Activated T-cell treated with anti-CD3 and anti-CD28 coated beads, Interleukin-2, amount 50 U/mL, for 48 hours (primary cell): Measurements from ENCODE around the gene COP1.
"Not testable (repeated sequence)": the region's sequence is repeated elsewhere in the genome, so short reads cannot be mapped to it uniquely, and the experiment has no call there.

Source experiments
- DNase-seq, 2 experiments: peaks; one replicate each; pipeline ENCODE4 v3.0.0-alpha.2; 2020

COP1 gene

DNA sequence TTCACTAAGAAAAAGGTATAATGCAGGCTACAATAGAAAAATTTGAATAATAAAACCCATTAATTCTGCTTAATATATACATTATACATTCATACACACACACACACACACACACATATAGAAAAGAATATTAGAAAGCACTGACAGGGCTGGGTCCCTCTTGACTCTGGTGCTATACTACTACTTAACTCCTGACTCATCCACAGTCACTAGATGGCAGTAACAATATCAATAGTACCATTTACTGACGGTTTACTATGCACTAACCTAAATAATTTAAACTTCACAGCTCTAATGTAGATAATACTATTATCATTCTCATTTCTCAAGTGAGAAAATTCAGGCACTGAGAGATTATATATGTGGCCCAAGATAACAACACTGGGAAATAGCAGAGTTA lies 87.5 kb downstream of the COP1 start:
- DNase-seq: no peak

DNA sequence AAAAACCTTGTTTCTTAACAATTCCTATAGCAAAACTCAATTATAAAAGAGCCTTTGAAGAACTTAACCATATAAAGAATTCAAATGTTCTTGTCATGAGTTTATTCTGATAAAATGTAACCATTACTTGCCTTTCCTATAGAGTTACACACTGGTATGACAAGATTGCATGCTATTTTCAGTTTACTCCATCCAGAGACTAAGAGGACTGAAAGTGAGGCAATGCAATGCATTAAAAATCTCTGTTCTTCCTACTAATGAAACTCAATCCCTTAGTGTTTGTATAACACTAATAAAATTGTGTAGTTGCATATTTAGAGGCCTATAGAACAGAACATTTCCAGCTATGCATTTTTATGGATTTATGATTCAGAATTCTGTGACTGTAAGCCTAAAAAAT lies 88.1 kb downstream of the COP1 start:
- no peak for DNase-seq

DNA sequence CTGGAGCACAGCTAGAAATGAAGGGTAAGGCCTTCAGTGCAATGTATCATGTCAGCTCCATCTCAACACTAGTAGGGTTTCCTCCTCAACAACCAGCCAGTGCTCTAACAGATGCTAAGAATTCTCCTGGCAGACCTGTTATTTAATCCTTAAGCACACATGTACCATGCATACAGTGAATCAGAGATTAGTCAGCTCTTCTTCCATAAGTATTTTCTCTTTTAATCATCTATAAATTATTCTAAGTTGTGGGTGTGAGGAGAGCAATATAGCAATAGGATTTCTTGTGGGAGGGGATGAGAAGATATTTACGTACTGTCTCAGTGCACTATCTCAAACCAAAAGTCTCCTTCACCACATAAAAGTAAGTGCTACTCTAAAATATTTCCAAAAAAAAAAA lies 95.3 kb downstream of the COP1 start:
- DNase-seq: no peak

DNA sequence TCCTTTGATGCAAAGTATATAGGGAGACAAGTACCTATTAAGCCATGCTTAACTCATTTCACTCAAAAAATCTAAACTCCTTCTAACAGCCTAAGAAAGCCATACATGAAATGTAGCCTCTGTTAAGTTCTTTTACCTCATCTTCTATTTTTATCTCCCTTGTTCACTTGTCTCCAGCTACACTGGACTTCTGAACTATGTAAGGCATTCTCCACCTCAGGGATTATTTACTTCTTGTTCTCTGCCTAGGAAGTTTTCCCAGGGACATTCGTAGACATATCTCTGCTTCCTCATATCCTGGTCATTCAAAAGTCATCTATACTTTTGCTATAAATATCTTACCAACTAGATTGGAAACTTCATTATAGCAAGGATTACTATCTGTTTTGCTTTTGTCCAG lies 96.9 kb downstream of the COP1 start:
- no peak for DNase-seq

DNA sequence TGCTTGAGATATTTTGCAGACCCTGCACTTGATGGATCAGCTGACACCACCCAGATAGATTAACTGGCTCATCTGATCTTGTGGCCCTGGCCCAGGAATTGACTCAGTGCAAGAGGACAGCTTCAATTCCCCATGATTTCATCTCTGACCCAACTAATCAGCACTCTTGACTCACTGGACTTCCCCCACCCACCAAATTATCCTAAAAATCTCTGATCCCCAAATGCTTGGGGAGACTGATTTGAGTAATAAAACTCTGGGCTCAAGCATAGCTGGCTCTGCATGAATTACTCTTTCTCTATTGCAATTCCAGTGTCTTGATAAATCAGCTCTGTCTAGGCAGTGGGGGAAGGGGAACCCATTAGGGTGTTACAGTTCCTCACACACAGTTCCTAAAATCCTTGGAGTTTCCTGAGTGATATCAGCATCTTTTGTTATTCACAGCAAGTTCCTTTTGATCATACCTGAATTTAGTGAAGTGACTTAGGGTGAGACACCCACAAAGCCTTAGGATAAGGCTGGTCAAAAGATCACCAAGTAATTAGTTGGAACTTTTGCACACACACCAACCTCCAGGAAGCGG lies 104.2 kb downstream of the COP1 start:
- peak; percentile 23 to 25 for DNase-seq

DNA sequence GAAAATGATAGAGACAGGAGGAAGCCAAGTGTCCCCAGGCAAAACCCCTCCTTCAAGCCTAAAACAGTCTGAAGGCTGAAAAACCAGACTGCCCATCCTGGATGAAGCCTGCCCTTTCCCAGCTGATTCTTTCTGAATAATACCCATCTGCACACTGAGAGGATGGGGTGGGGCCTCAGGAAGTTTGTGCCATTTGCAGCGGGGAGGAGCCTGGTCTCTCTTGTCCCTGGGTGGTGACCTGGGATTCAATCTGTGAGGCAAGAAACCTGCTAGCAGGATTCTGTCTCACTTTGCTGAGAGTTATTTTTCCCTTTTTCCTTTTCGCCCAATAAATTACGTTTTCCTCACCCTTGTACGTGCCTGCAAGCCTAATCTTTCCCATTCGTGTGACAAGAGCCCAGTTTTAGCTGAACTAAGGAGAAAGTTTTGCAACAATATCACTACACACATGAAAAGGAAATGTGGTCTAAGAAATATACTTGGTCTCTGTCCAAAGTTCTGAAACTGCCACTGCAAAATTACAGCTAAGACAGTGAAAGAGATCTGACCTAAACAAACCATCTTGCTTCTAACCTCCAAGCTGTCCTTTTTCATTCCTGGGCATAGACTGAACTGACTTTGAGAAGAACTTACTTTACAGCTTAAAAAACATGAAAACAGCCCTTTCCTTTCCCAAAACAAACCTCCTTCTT lies 105.0 kb downstream of the COP1 start:
- no peak for DNase-seq

DNA sequence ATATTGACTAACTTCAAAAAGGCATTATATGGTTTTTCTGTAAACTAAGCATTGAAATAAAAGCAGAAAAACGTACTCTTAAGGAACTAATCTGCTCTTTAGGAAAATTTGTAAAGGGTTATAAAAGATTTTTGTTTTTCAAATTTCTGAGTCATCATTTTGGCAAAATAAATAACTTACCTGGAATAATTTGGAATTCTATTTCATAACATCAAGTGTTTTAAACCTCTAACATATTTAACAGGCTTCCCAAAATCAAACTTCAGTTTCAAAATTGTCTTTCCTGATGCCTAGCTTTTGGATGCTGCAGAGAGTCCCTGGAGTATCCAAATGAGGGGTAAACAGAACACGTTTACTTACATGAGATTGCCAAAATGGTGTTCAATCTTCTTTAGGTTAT lies 108.5 kb downstream of the COP1 start:
- no peak for DNase-seq

DNA sequence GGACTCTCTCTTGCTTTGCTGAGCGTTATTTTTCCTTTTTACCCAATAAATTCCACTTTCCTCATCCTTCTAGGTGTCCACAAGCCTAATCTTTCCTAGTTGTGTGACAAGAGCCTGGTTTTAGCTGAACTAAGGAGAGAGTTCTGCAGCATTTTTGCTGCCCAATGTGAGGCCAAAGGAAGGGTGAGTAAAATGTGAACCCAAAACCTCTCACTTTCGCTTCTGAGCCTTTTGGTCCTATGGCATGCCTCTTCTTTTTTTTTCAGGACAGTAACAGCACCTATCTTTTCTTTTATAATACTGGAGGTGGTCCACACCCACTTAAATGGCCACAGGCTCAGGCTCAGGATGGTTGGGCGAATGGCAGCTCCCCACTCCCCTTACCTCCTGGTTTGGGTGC lies 111.1 kb downstream of the COP1 start:
- no peak for DNase-seq

DNA sequence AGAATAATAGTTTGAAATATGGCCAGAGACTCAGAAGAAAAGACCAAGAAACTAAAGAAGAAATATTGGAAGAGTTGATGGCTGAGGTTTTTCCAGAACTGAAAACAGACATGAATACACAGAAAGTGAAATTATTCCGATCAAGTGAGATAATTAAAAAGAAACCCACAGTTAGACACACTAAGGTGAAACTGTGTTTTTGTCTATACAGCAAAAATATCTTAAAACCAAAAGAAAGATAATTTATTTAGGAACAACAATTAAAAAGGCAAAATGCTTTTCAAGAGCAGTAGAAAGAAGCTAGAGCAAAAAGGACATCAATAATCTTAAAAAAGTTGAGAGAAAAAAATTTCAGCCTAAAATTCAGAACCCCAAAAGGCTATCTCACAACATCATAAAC lies 116.3 kb downstream of the COP1 start:
- no peak for DNase-seq

DNA sequence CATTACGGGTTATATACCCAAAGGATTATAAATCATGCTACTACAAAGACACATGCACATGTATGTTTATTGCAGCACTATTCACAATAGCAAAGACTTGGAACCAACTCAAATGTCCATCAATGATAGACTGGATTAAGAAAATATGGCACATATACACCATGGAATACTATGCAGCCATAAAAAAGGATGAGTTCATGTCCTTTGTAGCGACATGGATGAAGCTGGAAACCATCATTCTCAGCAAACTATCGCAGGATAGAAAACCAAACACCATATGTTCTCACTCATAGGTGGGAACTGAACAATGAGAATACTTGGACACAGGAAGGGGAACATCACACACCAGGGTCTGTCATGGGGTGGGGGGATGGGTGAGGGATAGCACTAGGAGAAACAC lies 119.3 kb downstream of the COP1 start:
- DNase-seq: not testable (repeated sequence)

DNA sequence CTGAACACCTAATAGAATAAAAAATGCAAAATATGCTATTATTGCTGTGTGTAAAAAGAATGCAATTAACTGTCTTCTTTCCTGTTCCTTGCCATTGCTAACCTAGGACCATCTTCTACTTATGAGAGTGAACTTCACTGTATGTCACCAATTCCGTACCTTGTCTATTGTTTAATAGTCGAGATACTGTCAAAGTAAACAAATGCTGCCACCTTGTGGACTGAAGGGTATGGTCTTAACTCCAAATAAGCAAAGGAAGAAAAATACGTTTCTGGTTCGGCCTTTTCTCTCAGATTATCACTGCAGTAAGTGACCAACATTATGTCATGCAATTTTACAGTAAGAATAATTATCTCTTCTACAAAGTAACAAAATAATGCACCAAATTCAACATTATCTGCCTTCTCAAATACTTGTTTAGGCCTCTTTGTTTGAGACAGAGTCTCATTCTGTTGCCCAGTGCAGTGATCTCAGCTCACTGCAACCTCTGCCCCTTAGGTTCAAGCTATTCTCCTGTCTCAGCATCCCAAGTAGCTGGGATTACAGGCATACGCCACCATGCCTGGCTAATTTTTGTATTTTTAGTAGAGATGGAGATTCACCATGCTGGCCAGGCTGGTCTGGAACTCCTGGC lies 133.4 kb downstream of the COP1 start:
- no peak for DNase-seq

DNA sequence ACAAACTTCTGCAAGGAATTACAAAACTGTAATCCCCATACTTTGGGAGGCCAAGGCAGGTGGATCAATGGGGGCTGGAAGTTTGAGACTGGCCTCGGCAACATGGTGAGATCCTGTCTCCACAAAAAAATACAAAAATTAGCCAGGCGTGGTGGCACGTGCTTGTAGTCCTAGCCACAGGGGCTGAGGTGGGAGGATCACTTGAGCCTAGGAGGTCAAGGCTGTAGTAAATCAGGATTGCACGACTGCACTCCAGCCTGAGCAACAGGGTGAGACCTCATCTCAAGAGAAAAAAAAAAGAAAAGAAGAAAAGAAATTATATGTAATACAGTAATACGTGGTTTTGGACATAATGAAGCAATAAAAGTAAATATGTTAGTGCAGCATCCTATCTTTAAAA lies 138.2 kb downstream of the COP1 start:
- no peak for DNase-seq

DNA sequence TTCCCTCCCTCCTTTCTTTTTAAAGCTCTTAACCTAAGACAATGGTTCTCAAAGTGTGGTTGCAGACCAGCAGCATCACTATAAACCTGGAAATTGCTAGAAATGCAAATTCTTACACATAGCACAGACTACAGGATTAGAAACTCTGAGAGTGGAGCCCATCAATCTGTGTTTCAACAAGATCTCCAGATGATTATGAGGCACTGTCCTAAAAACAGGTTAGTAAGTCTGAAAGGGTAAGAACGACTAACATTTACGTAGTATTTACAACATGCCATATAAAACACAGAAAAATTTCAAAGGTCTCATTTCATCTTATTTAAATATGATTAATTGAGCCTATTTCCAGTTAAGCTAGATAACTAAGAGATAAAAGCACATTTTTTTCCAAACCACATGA lies 138.8 kb downstream of the COP1 start:
- no peak for DNase-seq

DNA sequence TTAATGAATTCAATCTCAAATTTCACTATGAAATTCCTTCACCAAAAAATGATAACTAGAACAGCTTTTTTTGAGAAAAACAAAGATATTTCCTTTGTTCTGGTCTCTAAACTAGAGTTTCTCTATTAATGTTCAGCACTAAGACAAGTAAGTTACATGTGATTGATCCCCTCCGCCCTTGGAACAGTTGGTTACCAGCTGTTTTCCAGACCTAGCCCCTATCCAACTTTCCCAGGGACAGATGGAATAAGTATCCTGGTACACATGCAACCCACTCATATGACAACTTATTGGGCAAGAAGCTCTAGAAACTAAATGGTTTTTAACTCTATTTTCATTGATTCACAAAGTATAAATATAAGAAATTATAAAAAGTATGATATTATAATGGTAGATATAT lies 140.4 kb downstream of the COP1 start:
- DNase-seq: no peak

DNA sequence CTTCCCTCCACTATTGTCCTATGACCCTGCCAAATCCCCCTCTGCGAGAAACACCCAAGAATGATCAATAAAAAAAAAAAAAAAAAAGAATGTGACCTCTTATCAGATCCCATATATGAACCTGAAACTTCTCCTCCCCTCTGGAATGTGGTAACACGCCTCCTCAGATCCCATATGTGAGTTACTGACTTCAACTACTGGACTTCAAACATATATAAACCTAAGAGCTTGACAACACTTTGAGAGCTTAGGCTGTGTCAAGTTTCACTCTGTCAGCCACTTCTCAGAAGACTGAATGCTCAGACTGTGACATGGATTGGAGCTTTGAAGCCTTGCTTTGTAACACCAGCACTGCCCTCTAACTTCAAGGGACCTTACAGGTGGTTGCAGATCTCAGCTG lies 148.4 kb downstream of the COP1 start:
- no peak for DNase-seq

DNA sequence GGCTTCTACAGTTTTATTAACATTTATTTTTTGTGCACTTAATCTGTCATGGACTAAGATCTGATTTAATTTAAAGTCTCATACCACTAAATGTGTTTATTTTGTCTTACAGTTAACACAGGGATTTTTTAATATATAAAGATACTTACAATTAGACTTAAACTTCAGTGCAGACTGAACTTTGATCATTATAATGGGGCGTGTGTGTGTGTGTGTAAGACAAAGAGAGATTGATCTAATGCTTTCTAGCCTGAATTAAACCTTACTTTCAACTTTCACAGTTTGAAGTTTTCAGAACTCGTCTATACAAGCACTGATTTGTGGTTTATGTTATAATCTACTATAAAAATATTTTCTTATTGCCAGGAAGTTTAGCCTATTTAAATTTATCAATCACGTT lies 150.8 kb downstream of the COP1 start:
- DNase-seq: no peak

DNA sequence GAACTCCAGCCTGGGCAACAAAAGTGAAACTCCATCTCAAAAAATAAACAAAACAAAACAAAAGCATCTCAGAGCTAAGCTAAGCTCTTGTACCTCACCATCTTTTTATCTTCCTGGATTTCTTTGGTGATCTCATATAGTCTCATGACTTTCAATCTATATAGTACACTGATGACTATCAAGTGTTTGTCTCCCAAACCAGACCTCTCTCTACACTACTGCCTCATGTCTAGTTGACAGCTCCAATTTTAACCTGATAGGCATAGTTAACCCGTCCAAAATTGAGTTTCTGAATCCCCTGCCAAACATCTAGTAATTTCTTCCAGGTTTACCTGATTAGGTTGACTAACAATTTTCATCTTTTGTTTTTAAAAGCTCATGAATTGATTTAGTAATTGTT lies 151.7 kb downstream of the COP1 start:
- no peak for DNase-seq

DNA sequence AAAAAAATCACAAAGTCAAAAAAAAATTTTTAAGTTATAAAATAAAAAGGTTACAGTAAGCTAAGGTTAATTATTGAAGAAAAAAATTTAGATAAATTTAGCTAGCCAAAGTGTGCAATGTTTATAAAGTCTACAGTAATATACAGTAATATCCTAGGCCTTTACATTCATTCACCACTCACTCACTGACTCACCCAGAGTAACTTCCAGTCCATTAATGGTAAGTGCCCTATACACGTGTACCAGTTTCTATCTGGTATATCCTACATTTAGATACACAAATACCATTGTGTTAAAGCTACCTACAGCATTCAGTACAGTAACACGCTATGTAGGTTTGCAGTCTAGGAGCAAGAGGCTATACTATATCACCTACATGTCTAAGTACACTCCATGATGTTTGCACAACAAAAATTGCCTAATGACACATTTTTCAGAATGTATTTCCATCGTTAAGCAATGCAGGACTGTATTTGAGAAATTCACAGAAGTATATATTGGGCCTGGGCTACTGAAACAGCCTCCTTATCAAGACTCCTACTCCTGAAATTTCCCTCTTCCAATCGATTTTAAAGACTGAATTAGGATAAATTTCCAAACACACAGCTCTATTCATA lies 155.1 kb downstream of the COP1 start:
- DNase-seq: no peak

DNA sequence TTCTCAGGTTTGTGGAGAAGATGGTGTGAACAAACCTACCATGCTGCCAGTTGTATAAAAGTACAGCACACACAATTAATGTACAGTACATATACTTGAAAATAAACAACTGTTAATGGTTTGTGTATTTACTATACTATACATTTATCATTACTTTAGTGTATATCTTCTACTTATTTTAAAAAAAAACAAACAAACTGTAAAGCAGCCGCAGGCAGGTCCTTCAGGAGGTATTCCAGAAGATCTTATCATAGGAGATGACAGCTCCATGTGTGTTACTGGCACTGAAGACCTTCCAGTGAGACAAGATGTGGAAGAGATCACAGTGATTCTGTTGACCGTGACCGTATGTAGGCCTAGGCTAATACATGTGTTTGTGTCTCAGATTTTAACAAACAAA lies 155.7 kb downstream of the COP1 start:
- no peak for DNase-seq

DNA sequence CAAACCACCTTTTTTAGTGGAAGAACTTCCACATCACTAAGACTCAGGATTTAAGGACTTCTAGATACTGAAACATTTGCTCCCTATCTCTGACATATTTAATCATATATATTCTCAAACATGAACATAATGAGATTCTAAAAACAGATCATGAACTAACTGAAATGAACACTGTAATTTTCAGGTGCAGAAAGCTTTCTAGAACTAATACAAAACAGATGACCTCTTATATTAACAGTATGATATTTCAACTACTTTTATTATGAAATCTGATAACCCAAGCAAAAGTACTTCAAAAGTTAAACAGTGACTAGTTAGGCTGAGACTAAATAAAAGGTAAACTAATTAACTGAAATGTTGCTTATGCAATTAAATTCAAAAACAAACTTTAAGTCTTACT lies 157.5 kb downstream of the COP1 start:
- DNase-seq: no peak

DNA sequence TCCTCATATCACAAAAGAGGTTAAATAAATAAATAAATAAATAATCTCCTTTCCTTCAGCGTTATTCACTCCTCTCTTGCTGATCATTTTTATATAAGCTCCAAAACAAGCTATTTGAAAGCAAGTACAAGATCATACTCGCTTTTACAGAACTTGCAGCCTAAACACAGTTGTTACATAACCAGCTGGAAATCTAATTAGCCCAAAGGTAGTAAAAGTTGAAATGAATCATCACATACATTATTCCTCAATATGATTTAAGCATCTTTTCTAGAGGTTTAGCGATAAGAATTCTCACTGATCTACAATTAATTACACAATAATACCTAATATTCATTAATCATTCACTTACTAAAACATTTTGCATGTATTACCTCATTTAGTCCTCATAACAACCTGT lies 160.2 kb downstream of the COP1 start:
- no peak for DNase-seq

DNA sequence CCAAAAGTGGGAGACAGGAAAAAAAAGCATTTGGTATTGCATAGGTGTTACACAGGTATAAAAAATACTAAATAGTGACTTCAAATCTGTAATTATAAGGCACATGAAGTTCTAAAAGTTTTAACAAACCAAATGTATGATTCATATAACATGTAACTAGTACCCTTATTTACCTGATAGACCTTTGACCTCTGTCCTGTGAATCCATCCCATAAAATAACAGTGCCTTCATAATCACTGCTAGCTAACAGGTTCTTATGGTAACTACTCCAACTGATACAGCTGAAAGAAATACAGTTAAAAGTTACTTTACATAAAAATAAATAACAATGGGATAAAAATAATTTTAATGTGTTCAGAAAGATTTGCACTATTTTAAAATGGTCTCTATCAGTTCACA lies 163.5 kb downstream of the COP1 start:
- DNase-seq: no peak

DNA sequence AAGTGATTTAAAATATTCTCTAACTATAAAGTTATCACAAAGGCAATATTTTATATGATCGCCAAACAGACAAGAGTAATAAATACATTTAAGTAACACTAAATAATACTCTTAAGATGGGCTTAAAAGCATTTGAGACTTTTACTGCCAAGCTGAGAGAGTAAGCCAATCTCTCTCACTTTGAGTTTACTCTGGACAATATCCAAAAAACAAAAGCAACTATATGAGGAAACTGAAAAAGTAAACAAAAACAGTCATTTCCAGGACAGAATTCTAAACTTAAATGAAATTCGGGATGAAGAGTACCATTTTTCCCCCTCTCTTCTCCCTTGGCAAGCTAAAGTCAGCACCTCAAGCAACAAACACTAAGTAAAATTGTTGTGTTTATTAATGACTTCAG lies 173.2 kb downstream of the COP1 start:
- DNase-seq: no peak

DNA sequence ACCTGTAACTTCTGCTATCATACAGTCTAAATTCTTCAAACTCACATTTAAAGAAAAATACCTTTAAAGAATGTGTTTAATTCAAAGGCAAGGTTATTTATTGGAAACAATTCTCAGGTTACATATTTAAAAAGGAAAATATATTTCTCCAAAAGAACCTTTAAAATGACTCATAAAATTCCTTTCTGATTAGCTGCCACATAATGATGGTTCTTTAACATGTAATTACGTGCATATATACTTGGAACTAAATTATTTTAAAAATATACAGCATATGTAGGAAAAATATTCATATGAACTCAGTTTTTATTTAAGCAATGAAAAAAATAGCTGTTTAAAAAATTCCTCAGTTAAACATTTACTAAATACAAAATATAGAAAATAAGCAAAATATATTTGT lies 173.6 kb downstream of the COP1 start:
- DNase-seq: no peak
